NOMO-1 treated with dmso at 0.1 percent for 144 hours (cell line): ENCODE measurements around the gene MKNK2.
A peak's percentile ranks its signal among the peaks of the same experiment; 100 is the strongest.

Experiments used
- DNase-seq: peaks from one replicate; lab custom pipeline; 2025; ENCODE audit not compliant: unreplicated experiment; lab: John Stamatoyannopoulos, UW

MKNK2 gene

GRCh38 chr19:2033115-2033824 is 17.8 kb downstream of the MKNK2 start:
- DNase-seq: no peak

DNA sequence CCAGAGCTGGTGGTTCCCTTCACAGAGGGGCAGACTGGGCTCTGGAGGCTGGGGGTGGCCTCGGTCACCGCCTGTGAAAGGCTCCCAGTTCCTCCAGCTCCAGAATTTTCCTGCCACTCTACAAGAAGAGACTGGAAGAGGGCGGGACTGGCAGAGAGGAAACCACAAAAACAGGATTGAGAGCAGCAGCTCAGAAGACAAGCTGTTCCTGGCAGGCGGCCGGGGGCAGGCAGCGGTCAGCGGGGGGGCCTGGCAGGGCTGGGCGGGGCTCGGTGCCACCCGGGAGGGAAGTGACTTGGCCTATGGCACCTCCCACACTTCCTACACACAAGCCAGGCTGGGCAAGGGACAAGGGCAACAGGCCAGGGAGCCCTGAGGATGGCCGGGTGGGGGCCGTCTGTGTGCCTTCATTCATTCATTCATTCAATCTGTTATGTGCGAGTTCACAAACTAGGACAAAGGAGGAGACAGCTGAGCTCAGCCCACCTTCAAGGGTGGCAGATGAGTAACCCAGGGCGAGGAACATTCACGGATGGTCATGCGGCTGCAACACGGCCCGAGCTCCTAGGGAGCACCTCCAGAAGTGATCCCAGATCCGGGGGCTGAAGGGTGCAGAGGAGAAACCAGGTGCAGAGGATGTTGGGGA is 18.6 kb downstream of the MKNK2 start:
- peak; percentile 52 for DNase-seq

DNA sequence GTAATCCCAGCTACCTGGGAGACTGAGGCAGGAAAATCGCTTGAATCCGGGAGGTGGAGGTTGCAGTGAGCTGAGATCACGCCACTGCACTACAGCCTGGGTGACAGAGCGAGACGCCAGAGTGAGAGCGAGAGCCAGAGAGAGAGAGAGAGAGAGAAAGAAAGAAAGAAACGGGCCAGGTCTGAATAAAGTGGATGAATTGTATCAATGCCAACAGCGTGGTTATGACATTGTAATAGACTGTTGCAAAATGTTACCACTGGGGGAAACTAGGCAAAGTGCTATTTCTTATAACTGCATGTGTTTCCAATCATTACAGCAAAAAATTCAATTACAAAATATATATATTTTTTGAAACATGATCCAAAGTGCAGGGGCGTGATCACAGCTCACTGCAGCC is 23.7 kb downstream of the MKNK2 start:
- no peak for DNase-seq

DNA sequence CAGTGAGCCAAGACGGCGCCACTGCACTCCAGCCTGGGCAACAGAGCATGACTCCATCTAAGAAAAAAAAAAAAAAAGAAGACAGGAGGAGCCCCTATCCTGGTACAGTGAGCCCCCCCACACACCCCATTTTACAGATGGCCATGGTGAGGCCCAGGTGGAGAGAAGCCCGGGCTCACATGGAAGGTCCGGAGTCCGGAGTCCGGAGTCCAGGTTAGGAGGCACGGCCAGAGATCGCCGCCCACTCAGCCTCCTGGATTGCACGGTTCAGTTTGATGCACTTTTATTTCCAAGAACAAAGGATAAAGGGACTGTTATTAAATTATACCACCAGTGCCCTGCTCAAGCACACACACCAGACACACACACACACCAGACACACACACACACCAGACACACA is 24.3 kb downstream of the MKNK2 start:
- no peak for DNase-seq

DNA sequence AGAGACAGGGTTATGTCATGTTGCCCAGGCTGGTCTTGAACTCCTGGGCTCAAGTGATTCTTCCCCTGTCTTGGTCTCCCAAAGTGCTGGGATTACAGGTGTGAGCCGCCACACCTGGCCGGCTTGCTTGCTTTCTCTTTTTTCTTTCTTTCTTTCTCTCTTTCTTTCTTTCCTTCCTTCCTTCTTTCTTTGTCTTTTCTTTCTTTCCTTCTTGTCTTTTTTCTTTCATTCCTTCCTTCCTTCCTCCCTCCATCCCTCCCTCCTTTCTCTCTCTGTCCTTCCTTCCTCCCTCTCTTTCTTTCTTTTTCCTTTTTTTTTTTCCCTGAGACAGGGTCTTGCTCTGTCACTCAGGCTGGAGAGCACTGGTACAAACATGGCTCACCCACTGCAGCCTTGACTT is 28.8 kb downstream of the MKNK2 start:
- no peak for DNase-seq

GRCh38 chr19:2021453-2022140 is 29.4 kb downstream of the MKNK2 start:
- DNase-seq: no peak

GRCh38 chr19:2018752-2019151 is 32.3 kb downstream of the MKNK2 start:
- DNase-seq: no peak

GRCh38 chr19:2016041-2016807 is 34.8 kb downstream of the MKNK2 start:
- peak; percentile 33 for DNase-seq

- DNase-seq: peak; percentile 2
Observed at GRCh38 chr19:2015608-2015950, 35.5 kb downstream of the MKNK2 start, which contains the start of gene BTBD2. Gene BTBD2, minus strand, starts transcription at chr19:2015714. Its CDS starts 11 bp downstream, at chr19:2015703.

DNA sequence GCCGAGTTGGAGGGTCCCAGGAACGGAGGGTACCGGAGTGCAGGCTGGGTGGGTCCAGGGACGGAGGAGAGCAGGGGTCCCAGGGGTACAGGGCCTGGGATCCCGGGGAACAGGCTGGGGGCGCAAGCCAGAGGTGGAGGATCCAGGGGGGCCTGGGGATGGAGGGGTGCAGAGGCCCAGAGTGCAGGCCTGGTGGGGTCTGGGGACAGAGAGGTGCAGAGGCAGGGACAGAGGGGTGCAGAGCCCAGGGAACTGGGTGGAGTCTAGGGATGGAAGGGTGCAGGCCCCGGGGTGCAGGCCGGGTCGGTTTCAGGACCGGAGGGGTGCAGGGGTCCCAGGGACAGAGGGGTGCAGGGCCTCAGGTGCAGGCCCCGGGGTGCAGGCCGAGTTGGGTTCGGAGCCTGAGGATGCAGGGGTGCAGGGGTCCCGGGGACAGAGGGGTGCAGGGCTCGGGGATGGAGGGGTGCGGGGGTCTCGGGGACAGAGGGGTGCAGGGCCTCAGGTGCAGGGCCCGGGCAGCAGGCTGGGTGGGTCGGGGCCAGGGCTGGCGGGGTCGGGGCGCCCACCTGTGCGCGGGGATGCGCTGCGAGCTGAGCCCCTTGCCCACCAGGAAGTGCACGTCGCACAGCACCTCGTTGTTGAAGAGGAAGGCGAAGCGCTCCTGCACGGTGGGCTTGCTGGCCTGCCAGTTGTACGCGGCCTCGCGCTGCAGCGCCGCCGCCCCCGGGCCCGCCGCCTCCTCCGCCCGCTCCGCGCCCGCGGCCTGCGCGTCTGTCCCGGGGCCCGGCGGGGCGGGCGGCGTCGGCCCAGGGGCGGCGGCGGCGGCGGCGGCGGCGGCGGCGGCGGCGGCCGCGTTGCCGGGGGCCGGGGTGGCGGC is 36.1 kb downstream of the MKNK2 start:
- DNase-seq: peak; percentile 4

GRCh38 chr19:2014131-2014571 is 36.9 kb downstream of the MKNK2 start:
- no peak for DNase-seq

- DNase-seq: no peak
Observed at GRCh38 chr19:2013683-2013961, 37.4 kb downstream of the MKNK2 start.

GRCh38 chr19:2012941-2013682 is 37.9 kb downstream of the MKNK2 start:
- DNase-seq: no peak

DNA sequence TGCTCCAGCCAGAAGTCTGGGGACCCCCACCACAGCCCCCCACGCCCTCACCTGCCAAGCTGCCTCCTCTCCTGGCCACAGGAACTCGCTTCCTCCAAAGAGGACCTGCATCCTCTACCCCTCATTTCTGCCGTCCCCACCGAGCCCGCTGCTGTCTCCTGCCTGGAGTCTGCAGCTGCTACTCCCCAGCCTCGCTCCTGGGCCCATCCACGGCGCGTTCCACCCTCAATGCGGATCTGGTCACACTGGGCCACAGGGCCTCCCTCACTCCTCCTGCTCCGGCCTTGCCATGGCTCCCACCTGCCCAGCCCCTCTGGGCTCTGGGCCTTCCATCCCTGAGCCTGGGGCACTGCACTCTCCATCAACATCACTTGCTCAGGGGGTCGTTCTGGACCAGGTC is 39.9 kb downstream of the MKNK2 start:
- DNase-seq: no peak

GRCh38 chr19:2010135-2010668 is 40.8 kb downstream of the MKNK2 start:
- DNase-seq: no peak

DNA sequence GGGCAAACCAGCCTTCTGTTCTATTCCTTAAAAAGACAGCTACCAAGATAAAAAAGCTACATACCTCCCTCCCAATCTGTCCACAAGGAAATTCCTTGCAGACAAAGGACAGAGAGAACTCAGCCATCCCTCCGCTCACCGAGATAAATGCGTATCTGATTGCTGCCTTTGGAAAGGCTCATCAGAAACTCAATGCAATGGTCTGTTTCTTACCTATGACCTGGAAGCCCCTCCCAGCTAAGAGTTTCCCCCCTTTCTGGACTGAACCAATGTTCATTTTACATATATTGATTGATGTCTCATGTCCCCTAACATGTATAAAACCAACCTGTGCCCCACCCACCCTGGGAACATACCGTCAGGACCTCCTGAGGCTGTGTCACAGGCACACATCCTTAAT is 47.2 kb downstream of the MKNK2 start:
- no peak for DNase-seq

GRCh38 chr19:1999856-2000515 is 51.1 kb downstream of the MKNK2 start:
- no peak for DNase-seq

DNA sequence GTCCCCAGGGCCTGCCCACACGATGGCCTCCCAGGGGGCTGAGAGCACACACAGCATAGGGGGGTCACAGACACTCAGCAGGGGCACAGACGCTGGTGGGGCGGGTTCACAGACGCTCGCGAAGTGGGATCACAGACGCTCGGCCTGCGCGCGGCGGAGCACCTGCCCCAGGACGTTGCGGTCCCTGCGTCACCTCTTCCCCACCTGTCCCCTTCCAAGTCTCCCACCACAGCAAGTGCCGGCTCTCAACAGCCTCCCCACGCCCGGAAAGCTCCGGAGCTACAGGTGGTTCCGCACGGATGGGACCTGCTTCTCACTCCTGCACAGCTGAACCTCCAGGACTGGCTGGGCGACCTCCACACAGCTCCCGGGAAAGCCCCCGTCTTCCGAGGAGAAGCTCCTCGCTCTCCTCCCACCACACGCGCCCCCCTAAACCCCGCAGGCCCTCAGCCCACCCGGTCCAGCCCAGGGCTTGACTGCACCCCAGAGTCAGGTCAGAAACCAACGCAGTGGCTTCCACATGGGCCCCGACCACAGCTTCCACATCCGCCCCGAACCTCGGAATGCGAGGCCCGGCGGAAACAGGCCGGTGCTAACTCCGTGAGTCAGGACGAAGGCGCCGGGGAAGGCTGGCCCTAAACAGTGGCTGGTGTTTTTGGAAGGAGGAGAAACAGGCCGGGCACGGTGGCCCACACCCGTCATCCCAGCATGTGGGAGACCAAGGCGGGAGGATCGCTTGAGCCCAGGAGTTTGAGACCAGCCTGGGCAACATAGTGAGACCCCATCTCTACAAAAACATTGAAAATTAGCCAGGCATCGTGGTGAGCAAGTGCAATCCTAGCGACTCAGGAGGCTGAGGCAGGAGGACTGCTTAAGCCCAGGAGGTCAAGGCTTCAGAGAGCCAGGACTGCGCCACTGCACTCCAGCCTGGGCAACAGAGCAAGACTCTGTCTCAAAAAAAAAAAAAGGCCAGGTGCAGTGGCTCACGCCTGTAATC is 52.0 kb downstream of the MKNK2 start:
- no peak for DNase-seq
